ENCODE measurements around the gene ENTHD1. TPM values are rescaled to one million over a fixed set of nuclear protein-coding genes. Genes with fewer than 3 reads are reported as not detected.

The ENTHD1 gene
- total RNA-seq, 1 experiment from 2014 or later = not detected

DNA sequence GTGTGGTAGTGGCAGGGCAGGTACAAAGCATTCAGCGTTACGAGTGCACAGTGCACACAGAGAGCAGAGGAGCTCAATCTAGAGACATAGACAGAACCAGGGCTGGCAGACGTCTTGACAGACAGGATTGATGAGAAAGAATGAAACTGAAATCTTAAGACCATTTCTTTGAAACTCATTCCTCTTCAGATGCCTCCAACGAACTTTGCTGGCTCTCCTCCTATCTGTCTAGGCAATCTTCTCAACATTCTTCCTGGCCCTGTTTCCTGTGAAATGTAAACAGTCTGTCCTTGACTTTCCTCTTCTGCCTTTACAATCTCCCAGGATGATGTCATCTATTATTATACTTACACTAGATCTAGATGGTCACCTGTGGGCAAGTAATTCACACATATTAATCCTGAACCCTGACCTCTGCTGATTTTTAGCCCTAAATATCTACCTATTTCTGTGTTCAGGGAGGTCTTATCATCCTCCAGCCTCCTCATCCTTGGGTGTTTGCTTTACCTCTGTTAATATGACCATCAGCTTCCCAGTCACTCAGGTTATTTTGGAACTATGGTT, 119.5 kb downstream of the ENTHD1 start:
- no peak overlapping the region for H3K27ac Mint-ChIP-seq (ENCODE audit: unreplicated experiment)
- DNase-seq = no peak
- TF ChIP-seq, protein P1, sequence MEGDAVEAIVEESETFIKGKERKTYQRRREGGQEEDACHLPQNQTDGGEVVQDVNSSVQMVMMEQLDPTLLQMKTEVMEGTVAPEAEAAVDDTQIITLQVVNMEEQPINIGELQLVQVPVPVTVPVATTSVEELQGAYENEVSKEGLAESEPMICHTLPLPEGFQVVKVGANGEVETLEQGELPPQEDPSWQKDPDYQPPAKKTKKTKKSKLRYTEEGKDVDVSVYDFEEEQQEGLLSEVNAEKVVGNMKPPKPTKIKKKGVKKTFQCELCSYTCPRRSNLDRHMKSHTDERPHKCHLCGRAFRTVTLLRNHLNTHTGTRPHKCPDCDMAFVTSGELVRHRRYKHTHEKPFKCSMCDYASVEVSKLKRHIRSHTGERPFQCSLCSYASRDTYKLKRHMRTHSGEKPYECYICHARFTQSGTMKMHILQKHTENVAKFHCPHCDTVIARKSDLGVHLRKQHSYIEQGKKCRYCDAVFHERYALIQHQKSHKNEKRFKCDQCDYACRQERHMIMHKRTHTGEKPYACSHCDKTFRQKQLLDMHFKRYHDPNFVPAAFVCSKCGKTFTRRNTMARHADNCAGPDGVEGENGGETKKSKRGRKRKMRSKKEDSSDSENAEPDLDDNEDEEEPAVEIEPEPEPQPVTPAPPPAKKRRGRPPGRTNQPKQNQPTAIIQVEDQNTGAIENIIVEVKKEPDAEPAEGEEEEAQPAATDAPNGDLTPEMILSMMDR (IDR thresholded peaks at IDR 0.05; ENCODE audit: insufficient read depth in 1 of 2, low read depth in 1 of 2, low read length in 1 of 2, severe bottlenecking in 1 of 2, unreplicated experiment in 1 of 2) = no peak
- no peaks in the 10 kb centered on the region for H3K9me3 ChIP-seq
- H3K4me1 Mint-ChIP-seq (ENCODE audit: low read depth, unreplicated experiment) = peaks cover 11% of the 10 kb centered on the region
- ChIA-PET POLR2A (no interaction called here), CTCF (no interaction called here)
- H3K4me3 ChIP-seq (ENCODE audit: low read depth, low read length) = no peak overlapping the region
- H3K36me3 ChIP-seq (ENCODE audit: control insufficient read depth, insufficient read depth, low read length) = no peaks in the 10 kb centered on the region
- H3K4me3 Mint-ChIP-seq (ENCODE audit: unreplicated experiment) = no peak overlapping the region
- H3K36me3 Mint-ChIP-seq (ENCODE audit: insufficient read depth, unreplicated experiment) = no peaks in the 10 kb centered on the region
- H3K27me3 ChIP-seq (replicated peaks; ENCODE audit: control insufficient read depth, insufficient read depth, low read length) = no peaks in the 10 kb centered on the region
- BruUV-seq (replicated peaks) = no TSS peak
- no peaks in the 10 kb centered on the region for H3K9me3 Mint-ChIP-seq (ENCODE audit: unreplicated experiment)
- peaks cover 15% of the 10 kb centered on the region for H3K27me3 Mint-ChIP-seq (ENCODE audit: insufficient read depth, unreplicated experiment)
- H3K4me1 ChIP-seq = no peaks in the 10 kb centered on the region
- intact Hi-C loops (cut with micrococcal nuclease; ENCODE audit: unreplicated experiment) = no loop called here

DNA sequence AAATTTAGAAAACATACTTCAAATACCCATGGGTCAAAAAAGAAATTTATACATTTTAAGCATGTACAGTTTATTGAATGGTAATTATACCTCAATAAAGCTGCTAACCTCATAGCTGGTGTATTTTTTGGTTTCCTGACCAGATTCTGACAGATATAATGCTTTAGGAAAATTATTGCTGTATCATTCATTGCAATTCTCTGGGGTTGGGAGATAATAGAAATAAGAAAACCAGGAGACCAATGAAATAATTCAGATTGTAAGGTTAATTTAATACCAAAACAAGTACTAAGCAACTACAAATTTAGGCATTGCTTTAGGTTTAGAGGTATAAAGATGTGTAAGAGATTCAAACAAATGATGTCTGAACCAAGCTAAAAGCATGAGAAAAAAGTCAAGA, 120.1 kb downstream of the ENTHD1 start:
- H3K36me3 ChIP-seq (ENCODE audit: control insufficient read depth, insufficient read depth, low read length) = no peaks in the 10 kb centered on the region
- H3K4me3 ChIP-seq (ENCODE audit: low read depth, low read length) = no peak overlapping the region
- H3K9me3 Mint-ChIP-seq (ENCODE audit: unreplicated experiment) = no peaks in the 10 kb centered on the region
- CTCF ChIA-PET = no interaction called here
- POLR2A ChIA-PET = no interaction called here
- DNase-seq = no peak
- no peaks in the 10 kb centered on the region for H3K9me3 ChIP-seq
- no peaks in the 10 kb centered on the region for H3K36me3 Mint-ChIP-seq (ENCODE audit: insufficient read depth, unreplicated experiment)
- no peak overlapping the region for H3K4me3 Mint-ChIP-seq (ENCODE audit: unreplicated experiment)
- TF ChIP-seq, protein P1 (IDR thresholded peaks at IDR 0.05; ENCODE audit: insufficient read depth in 1 of 2, low read depth in 1 of 2, low read length in 1 of 2, severe bottlenecking in 1 of 2, unreplicated experiment in 1 of 2) = no peak
- H3K4me1 Mint-ChIP-seq (ENCODE audit: low read depth, unreplicated experiment) = peaks cover 11% of the 10 kb centered on the region
- no TSS peak for BruUV-seq (replicated peaks)
- no peaks in the 10 kb centered on the region for H3K4me1 ChIP-seq
- H3K27me3 ChIP-seq (replicated peaks; ENCODE audit: control insufficient read depth, insufficient read depth, low read length) = no peaks in the 10 kb centered on the region
- peaks cover 15% of the 10 kb centered on the region for H3K27me3 Mint-ChIP-seq (ENCODE audit: insufficient read depth, unreplicated experiment)
- no peak overlapping the region for H3K27ac Mint-ChIP-seq (ENCODE audit: unreplicated experiment)
- intact Hi-C loops (cut with micrococcal nuclease; ENCODE audit: unreplicated experiment) = no loop called here

DNA sequence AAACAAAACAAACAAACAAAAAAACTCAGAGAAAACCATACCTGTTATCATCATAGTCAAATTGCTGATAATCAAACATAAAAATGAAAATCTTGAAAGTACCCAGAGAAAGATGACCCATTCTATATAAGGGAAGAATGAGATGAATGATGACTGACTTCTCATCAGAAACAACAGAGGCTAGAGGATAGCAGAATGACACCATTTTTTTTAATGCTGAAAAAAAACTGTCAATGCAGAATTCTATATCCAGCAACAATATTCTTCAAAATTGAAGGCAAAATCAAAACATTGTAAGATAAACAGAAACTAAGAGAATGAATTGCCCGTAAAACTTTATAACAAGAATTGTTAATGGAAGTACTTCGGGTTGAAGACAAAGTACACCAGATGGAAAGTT, 122.1 kb downstream of the ENTHD1 start:
- H3K4me1 ChIP-seq = no peaks in the 10 kb centered on the region
- POLR2A ChIA-PET = no interaction called here
- Mint-ChIP-seq H3K4me1 (ENCODE audit: low read depth, unreplicated experiment) (peaks cover 11% of the 10 kb centered on the region), H3K36me3 (ENCODE audit: insufficient read depth, unreplicated experiment) (no peaks in the 10 kb centered on the region), H3K9me3 (ENCODE audit: unreplicated experiment) (no peaks in the 10 kb centered on the region), H3K4me3 (ENCODE audit: unreplicated experiment) (no peak overlapping the region), H3K27ac (ENCODE audit: unreplicated experiment) (no peak overlapping the region), H3K27me3 (ENCODE audit: insufficient read depth, unreplicated experiment) (peaks cover 23% of the 10 kb centered on the region)
- intact Hi-C loops (cut with micrococcal nuclease; ENCODE audit: unreplicated experiment) = no loop called here
- no peak for DNase-seq
- TF ChIP-seq, protein P1 (IDR thresholded peaks at IDR 0.05; ENCODE audit: insufficient read depth in 1 of 2, low read depth in 1 of 2, low read length in 1 of 2, severe bottlenecking in 1 of 2, unreplicated experiment in 1 of 2) = no peak
- no peaks in the 10 kb centered on the region for H3K27me3 ChIP-seq (replicated peaks; ENCODE audit: control insufficient read depth, insufficient read depth, low read length)
- no peaks in the 10 kb centered on the region for H3K9me3 ChIP-seq
- no TSS peak for BruUV-seq (replicated peaks)
- no peak overlapping the region for H3K4me3 ChIP-seq (ENCODE audit: low read depth, low read length)
- H3K36me3 ChIP-seq (ENCODE audit: control insufficient read depth, insufficient read depth, low read length) = no peaks in the 10 kb centered on the region
- CTCF ChIA-PET = no interaction called here

All from Caco-2 (cell line).